Rectal smooth muscle tissue (tissue), 1 donor: ENCODE data around the gene ZNF71.

Experiments
- H3K27ac ChIP-seq: one replicate; pipeline ENCODE4 v1.7.0; 2013; ENCODE audit warnings: low read depth, low read length, inconsistent platforms
- H3K27me3 ChIP-seq: one replicate; pipeline ENCODE4 v1.7.0; 2013; ENCODE audit warnings: low read length; ENCODE audit not compliant: control insufficient read depth, insufficient read depth
- H3K36me3 ChIP-seq: one replicate; pipeline ENCODE4 v1.7.0; 2013; ENCODE audit warnings: low read length; ENCODE audit not compliant: control insufficient read depth, insufficient read depth
- H3K4me1 ChIP-seq: one replicate; pipeline ENCODE4 v1.7.0; 2013; ENCODE audit warnings: low read length; ENCODE audit not compliant: control insufficient read depth, insufficient read depth
- H3K4me3 ChIP-seq: one replicate; pipeline ENCODE4 v1.7.0; 2013; ENCODE audit warnings: low read length
- H3K9ac ChIP-seq: one replicate; pipeline ENCODE4 v1.7.0; 2013; ENCODE audit warnings: low read length

The ZNF71 gene

GRCh38 chr19:56633021-56633420, 37.9 kb downstream of the ZNF71 start:
- H3K9ac ChIP-seq = no peak overlapping the region
- H3K4me1 ChIP-seq = no peaks in the 10 kb centered on the region
- no peak overlapping the region for H3K27ac ChIP-seq
- H3K36me3 ChIP-seq = no peaks in the 10 kb centered on the region
- no peak overlapping the region for H3K4me3 ChIP-seq
- no peaks in the 10 kb centered on the region for H3K27me3 ChIP-seq

DNA sequence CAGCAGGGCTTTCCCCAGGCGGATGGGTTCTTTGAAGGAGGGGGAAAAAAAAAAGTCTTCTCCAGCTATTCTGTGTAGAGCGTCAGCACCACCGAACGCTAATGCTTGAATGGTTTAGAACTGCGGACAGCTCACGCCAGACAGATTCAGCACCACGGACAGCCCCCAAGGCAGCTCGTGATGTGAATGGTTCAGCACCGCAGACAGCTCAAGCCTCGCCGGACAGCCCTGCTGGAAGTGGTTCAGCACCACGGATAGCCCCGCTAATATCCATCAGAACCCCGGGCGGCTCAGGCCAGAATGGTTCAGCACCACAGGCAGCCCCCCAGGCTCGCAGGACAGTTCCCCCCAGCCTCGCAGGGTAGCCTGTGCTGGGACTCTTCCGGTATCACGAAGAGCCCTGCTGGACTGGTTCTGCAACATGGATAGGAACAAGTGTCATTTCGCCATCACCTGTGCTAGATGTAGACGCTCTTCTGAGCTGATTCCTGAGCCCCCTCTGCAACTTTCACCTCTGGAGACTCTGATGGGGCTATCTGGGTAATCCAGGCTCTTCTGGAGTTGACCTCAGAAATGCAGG, 43.0 kb downstream of the ZNF71 start:
- H3K27me3 ChIP-seq = no peaks in the 10 kb centered on the region
- no peak overlapping the region for H3K4me3 ChIP-seq
- H3K9ac ChIP-seq = no peak overlapping the region
- H3K36me3 ChIP-seq = no peaks in the 10 kb centered on the region
- H3K27ac ChIP-seq = no peak overlapping the region
- H3K4me1 ChIP-seq = no peaks in the 10 kb centered on the region

- no peaks in the 10 kb centered on the region for H3K4me1 ChIP-seq
- no peak overlapping the region for H3K9ac ChIP-seq
- H3K4me3 ChIP-seq = no peak overlapping the region
- no peaks in the 10 kb centered on the region for H3K27me3 ChIP-seq
- no peak overlapping the region for H3K27ac ChIP-seq
- no peaks in the 10 kb centered on the region for H3K36me3 ChIP-seq
These were observed 44.1 kb downstream of the ZNF71 start for GRCh38 chr19:56639217-56639616.

- no peaks in the 10 kb centered on the region for H3K4me1 ChIP-seq
- H3K27ac ChIP-seq = no peak within 1 kb of the TSS
- H3K27me3 ChIP-seq = no peaks in the 10 kb centered on the region
- H3K9ac ChIP-seq = no peak within 1 kb of the TSS
- no peaks in the 10 kb centered on the region for H3K36me3 ChIP-seq
- no peak within 1 kb of the TSS for H3K4me3 ChIP-seq
These were observed 47.8 kb downstream of the ZNF71 start, which contains the start of gene SMIM17 for GRCh38 chr19:56642711-56643459. Gene SMIM17 (plus strand): TSS chr19:56643159. CDS start chr19:56645668, 2,509 bp downstream.

GRCh38 chr19:56643460-56643955, 48.4 kb downstream of the ZNF71 start:
- H3K9ac ChIP-seq = no peak overlapping the region
- no peaks in the 10 kb centered on the region for H3K4me1 ChIP-seq
- H3K4me3 ChIP-seq = no peak overlapping the region
- H3K27me3 ChIP-seq = no peaks in the 10 kb centered on the region
- no peak overlapping the region for H3K27ac ChIP-seq
- H3K36me3 ChIP-seq = no peaks in the 10 kb centered on the region

- Histone ChIP-seq H3K4me1 (no peaks in the 10 kb centered on the region), H3K27me3 (no peaks in the 10 kb centered on the region), H3K36me3 (no peaks in the 10 kb centered on the region), H3K27ac (no peak overlapping the region), H3K9ac (no peak overlapping the region), H3K4me3 (no peak overlapping the region)
These were observed 59.0 kb downstream of the ZNF71 start for GRCh38 chr19:56654151-56654550.

DNA sequence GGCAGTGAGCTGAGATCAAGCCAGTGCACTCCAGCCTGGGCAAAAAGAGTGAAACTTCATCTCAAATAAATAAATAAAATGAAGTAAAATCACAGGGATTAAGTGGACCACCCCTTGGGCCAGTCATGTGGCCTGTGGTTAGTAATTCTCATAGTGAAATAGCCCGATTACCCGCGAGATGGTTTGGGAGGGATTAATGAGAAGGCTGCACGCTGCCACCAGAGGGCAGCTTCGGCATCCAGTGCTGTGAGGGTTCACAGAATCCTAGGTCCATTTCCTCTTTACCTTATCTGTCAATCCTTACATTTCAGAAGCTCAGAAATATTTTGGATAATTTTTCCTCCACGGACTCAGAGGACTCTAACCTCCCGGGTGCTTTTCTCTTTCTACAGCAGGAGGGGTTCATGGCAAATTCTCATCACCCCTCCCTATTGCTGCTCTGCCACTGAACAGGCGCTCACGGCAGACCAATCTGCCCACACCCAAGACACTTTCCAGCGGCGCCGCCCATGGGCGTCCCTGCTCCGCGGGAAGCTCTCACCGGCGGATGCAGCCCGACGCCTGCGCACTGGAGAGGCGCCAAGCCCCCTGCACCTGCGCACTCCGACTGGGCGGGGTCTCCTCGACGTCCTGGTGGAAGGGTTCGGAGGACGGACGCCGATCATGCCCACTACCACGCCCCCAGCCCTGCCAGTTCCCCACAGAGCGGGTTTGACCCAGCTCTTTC, 65.4 kb downstream of the ZNF71 start:
- Histone ChIP-seq H3K27me3 (no peaks in the 10 kb centered on the region), H3K36me3 (peaks cover 3% of the 10 kb centered on the region), H3K4me3 (peak overlapping the region; percentile 36), H3K27ac (no peak overlapping the region), H3K4me1 (no peaks in the 10 kb centered on the region), H3K9ac (no peak overlapping the region)

- Histone ChIP-seq H3K4me3 (no peak overlapping the region), H3K9ac (no peak overlapping the region), H3K27me3 (no peaks in the 10 kb centered on the region), H3K27ac (no peak overlapping the region), H3K36me3 (peaks cover 3% of the 10 kb centered on the region), H3K4me1 (no peaks in the 10 kb centered on the region)
These were observed 66.1 kb downstream of the ZNF71 start for GRCh38 chr19:56661248-56661647.

DNA sequence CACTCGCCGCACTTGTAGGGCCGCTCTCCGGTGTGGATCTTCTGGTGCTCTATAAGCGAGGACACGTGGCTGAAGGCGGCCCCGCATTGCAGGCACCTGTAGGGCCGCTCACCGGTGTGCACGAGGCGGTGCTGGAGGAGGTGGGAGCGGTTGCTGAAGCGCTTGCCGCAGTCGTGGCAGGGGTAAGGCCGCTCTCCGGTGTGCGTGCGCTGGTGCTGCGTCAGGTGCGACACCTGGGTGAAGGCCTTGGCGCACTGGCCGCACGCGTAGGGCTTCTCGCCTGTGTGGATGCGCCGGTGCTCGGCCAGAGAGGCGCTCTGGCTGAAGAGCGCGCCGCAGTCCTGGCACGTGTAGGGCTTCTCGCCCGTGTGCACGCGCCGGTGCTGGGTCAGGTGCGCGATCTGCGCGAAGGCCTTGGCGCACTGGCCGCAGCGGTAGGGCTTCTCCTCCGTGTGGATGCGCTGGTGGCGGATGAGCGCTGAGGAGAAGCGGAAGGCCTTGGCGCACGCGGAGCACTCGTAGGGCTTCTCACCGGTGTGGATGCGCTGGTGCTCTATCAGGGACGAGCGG, 68.9 kb downstream of the ZNF71 start:
- Histone ChIP-seq H3K27me3 (no peaks in the 10 kb centered on the region), H3K4me1 (no peaks in the 10 kb centered on the region), H3K36me3 (peaks cover 3% of the 10 kb centered on the region), H3K27ac (no peak overlapping the region), H3K4me3 (no peak overlapping the region), H3K9ac (no peak overlapping the region)

GRCh38 chr19:56664511-56664910, 69.4 kb downstream of the ZNF71 start:
- peaks cover 3% of the 10 kb centered on the region for H3K36me3 ChIP-seq
- H3K27ac ChIP-seq = no peak overlapping the region
- no peak overlapping the region for H3K4me3 ChIP-seq
- H3K4me1 ChIP-seq = no peaks in the 10 kb centered on the region
- H3K9ac ChIP-seq = no peak overlapping the region
- no peaks in the 10 kb centered on the region for H3K27me3 ChIP-seq

DNA sequence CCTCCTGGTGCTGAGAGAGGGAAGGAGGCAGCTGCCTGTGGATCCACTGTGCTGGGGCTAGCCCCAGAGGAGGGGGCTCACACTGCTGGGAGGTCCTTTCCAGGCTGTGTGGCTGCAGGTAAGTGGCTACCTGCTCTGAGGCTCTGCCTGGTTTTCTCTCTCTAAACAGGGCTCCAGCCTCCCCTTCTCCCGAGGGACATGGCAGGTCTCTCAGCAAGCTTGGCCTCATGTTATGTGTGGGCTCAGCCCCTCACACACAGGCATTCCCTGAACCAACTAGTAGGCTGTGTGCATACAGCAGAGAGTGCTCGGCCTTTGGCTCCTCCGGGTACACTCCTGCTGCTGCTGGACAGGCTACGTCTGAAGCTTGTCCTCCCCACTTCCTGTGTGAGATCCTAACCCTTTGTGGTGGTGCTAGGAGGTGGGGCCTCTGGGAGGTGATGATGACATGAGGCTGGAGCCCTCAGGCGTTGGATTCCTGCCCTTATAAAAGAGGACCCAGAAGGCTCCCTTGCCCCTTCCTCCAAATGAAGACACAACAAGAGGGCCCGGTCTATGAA, 72.3 kb downstream of the ZNF71 start:
- no peak overlapping the region for H3K9ac ChIP-seq

DNA sequence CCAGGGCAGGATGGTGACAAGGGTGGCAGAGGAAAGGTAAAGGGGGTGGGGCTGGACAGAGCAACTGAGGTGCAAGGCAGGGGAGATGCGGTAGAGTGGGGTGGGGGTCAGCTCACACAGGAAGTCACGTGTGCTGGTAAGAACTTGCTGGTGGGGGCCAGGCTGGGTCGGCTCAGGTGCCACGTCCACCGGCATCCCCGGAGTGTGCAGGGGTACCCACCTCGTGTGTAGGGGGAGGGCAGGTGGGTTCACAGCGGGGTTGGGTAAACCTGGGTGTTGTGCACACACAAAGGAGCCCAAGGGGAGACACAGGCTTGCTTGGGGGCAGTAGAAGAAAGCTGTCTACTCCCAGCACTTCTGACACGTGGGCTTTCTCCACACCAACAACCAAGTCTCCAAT, 73.6 kb downstream of the ZNF71 start:
- Histone ChIP-seq H3K4me3 (no peak overlapping the region), H3K4me1 (peaks cover 9% of the 10 kb centered on the region), H3K27ac (no peak overlapping the region), H3K27me3 (no peaks in the 10 kb centered on the region), H3K9ac (no peak overlapping the region), H3K36me3 (no peaks in the 10 kb centered on the region)

More for the DNA sequence above, 72.3 kb downstream of the ZNF71 start:
- H3K4me1 ChIP-seq = peaks cover 9% of the 10 kb centered on the region
- H3K27ac ChIP-seq = no peak overlapping the region
- H3K36me3 ChIP-seq = peaks cover 3% of the 10 kb centered on the region
- no peak overlapping the region for H3K4me3 ChIP-seq
- H3K27me3 ChIP-seq = no peaks in the 10 kb centered on the region
